NK-92 treated with Interleukin-12 subunit alpha and Interleukin-12 subunit beta, amount 100 ng/mL, for 24 hours (cell line): ENCODE data around the gene RXRG.

Experiments used
- DNase-seq: peaks from one replicate; lab custom pipeline; 2025; lab: John Stamatoyannopoulos, UW

RXRG gene

GRCh38 chr1:165449131-165449530 lies 4.2 kb upstream of the RXRG start:
- no peak for DNase-seq

- no peak for DNase-seq
Measured at GRCh38 chr1:165445388-165445787, 462 bp upstream of the RXRG start.

GRCh38 chr1:165443539-165444311 lies 1.2 kb downstream of the RXRG start:
- DNase-seq, result no peak

- DNase-seq, result no peak
Measured at GRCh38 chr1:165442653-165443052, 2.3 kb downstream of the RXRG start.

GRCh38 chr1:165442053-165442452 lies 2.9 kb downstream of the RXRG start:
- no peak for DNase-seq

GRCh38 chr1:165441166-165441880 lies 3.6 kb downstream of the RXRG start:
- DNase-seq, result no peak

- DNase-seq, result no peak
Measured at GRCh38 chr1:165439330-165439729, 5.6 kb downstream of the RXRG start.

GRCh38 chr1:165436994-165437393 lies 7.9 kb downstream of the RXRG start:
- DNase-seq, result no peak

GRCh38 chr1:165435801-165436200 lies 9.1 kb downstream of the RXRG start:
- no peak for DNase-seq

- no peak for DNase-seq
Measured at GRCh38 chr1:165434281-165434680, 10.6 kb downstream of the RXRG start.

GRCh38 chr1:165431079-165431478 lies 13.8 kb downstream of the RXRG start:
- DNase-seq, result no peak

GRCh38 chr1:165426745-165427144 lies 18.2 kb downstream of the RXRG start:
- no peak for DNase-seq

- no peak for DNase-seq
Measured at GRCh38 chr1:165425621-165426020, 19.3 kb downstream of the RXRG start.

GRCh38 chr1:165424454-165425216 lies 20.3 kb downstream of the RXRG start:
- no peak for DNase-seq

GRCh38 chr1:165423136-165423535 lies 21.8 kb downstream of the RXRG start:
- DNase-seq, result no peak

- DNase-seq, result no peak
Measured at GRCh38 chr1:165420655-165421054, 24.3 kb downstream of the RXRG start.

- DNase-seq, result no peak
Measured at GRCh38 chr1:165419839-165420238, 25.1 kb downstream of the RXRG start.

GRCh38 chr1:165418195-165418594 lies 26.7 kb downstream of the RXRG start:
- DNase-seq, result no peak

- DNase-seq, result no peak
Measured at GRCh38 chr1:165416876-165417275, 28.1 kb downstream of the RXRG start.

- DNase-seq, result no peak
Measured at GRCh38 chr1:165415068-165415467, 29.9 kb downstream of the RXRG start.

GRCh38 chr1:165414620-165415019 lies 30.3 kb downstream of the RXRG start:
- no peak for DNase-seq

GRCh38 chr1:165411396-165411795 lies 33.5 kb downstream of the RXRG start:
- no peak for DNase-seq
